OCI-LY1 (cell line): ENCODE measurements around the gene TLE2.
A peak's percentile ranks its signal among the peaks of the same experiment; 100 is the strongest.

Experiments used
- H2AFZ ChIP-seq: fragments of 200-600 bp; sonication (generic), shearing (Covaris generic); 2 replicates; pipeline ENCODE4 v1.6.0; 2014; ENCODE audit warnings: antibody characterized with exemption, mild to moderate bottlenecking, low read length
- H3F3A ChIP-seq: fragments of 200-600 bp; sonication (generic), shearing (Covaris generic); 2 replicates; pipeline ENCODE4 v1.6.0; 2014; ENCODE audit warnings: mild to moderate bottlenecking, antibody characterized with exemption, low read length, moderate library complexity; ENCODE audit not compliant: insufficient read depth
- H3K27ac ChIP-seq: fragments of 200-600 bp; sonication (generic); 2 replicates; pipeline ENCODE4 v1.5.1; 2014; ENCODE audit warnings: low read length, mixed run types, mild to moderate bottlenecking, low read depth; ENCODE audit not compliant: poor library complexity, severe bottlenecking
- H3K27me3 ChIP-seq: fragments of 200-600 bp; sonication (generic); 2 replicates; pipeline ENCODE4 v1.6.0; 2014; ENCODE audit warnings: antibody characterized with exemption, mild to moderate bottlenecking, low read length, moderate library complexity; ENCODE audit not compliant: insufficient read depth
- H3K36me3 ChIP-seq: fragments of 200-600 bp; sonication (generic); 2 replicates; pipeline ENCODE4 v1.6.1; 2014; ENCODE audit warnings: mild to moderate bottlenecking, antibody characterized with exemption, low read length, moderate library complexity, mixed read lengths; ENCODE audit not compliant: insufficient read depth
- H3K4me1 ChIP-seq: fragments of 200-600 bp; sonication (generic); 2 replicates; pipeline ENCODE4 v1.5.1; 2014; ENCODE audit warnings: mild to moderate bottlenecking, low read length, moderate library complexity; ENCODE audit not compliant: insufficient read depth, severe bottlenecking
- H3K4me2 ChIP-seq: fragments of 200-600 bp; sonication (generic), shearing (Covaris generic); 2 replicates; pipeline ENCODE4 v1.6.1; 2014; ENCODE audit warnings: low read length
- H3K4me3 ChIP-seq: fragments of 200-600 bp; sonication (generic); 2 replicates; pipeline ENCODE4 v1.5.1; 2014; ENCODE audit warnings: low read length, low read depth, mild to moderate bottlenecking, mixed read lengths; ENCODE audit not compliant: poor library complexity, severe bottlenecking
- H3K79me2 ChIP-seq: fragments of 200-600 bp; shearing (Covaris generic); 2 replicates; pipeline ENCODE4 v1.6.1; 2016; ENCODE audit warnings: mixed run types, low read length, mixed read lengths; ENCODE audit not compliant: insufficient read depth
- H3K9ac ChIP-seq: fragments of 200-600 bp; sonication (generic), shearing (Covaris generic); 2 replicates; pipeline ENCODE4 v1.6.1; 2014; ENCODE audit warnings: mild to moderate bottlenecking, low read length, mixed read lengths
- H3K9me2 ChIP-seq: fragments of 200-600 bp; sonication (generic), shearing (Covaris generic); 2 replicates; pipeline ENCODE4 v1.6.1; 2014; ENCODE audit warnings: low read depth, mild to moderate bottlenecking, low read length, mixed read lengths
- H3K9me3 ChIP-seq: fragments of 200-600 bp; shearing (Covaris generic); 2 replicates; pipeline ENCODE4 v1.6.1; 2014; ENCODE audit warnings: low read length, mixed read lengths
- H4K20me1 ChIP-seq: fragments of 200-600 bp; sonication (generic), shearing (Covaris generic); 2 replicates; pipeline ENCODE4 v1.6.0; 2016; ENCODE audit warnings: mild to moderate bottlenecking, low read length; ENCODE audit not compliant: insufficient read depth
- CTCF ChIP-seq: fragments of 200-600 bp; sonication (generic), shearing (Covaris generic); IDR thresholded peaks from 2 replicates; pipeline ENCODE4 v1.5.1; 2017; ENCODE audit warnings: mild to moderate bottlenecking, antibody characterized with exemption, low read length, moderate library complexity, mixed read lengths
- EZH2 ChIP-seq: fragments of 200-600 bp; sonication (generic), shearing (Covaris generic); IDR thresholded peaks from 2 replicates; pipeline ENCODE4 v1.8.0; 2017; ENCODE audit warnings: borderline replicate concordance, mixed run types, mild to moderate bottlenecking, antibody characterized with exemption, low read length, moderate library complexity, mixed read lengths

Gene TLE2

DNA sequence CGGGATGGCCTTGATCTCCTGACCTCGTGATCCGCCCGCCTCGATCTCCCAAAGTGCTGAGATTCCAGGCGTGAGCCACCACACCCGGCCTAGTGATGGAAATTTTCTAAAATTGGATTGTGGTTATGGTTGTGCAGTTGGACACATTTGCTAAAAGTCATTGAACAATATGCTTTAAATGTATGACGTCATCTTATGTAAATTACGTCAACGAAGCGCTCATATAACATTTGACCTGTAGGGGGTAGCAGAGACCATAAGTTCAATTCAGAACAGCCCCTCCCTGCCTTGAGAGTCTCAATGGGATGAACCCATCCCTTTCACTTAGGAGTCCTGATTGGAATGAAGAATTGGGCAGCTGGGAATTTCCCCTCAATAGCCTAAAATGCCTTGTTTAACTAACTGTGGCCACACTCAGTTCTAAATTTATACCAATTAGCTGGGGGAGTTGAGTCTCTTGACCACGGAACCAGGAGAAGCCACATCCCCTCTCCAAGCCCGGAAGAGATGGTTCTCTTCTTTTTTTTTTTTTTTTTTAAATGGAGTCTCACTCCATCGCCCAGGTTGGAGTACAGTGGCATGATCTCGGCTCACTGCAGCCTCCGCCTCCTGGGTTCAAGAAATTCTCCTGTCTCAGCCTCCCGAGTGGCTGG is 66.9 kb downstream of the TLE2 start:
- no peaks in the 10 kb centered on the region for H3K79me2 ChIP-seq
- no peaks in the 10 kb centered on the region for H3K36me3 ChIP-seq
- H3K9me3 ChIP-seq: no peaks in the 10 kb centered on the region
- TF ChIP-seq EZH2 (no peak), CTCF (peak; percentile 83)
- no peak overlapping the region for H3K4me2 ChIP-seq
- no peaks in the 10 kb centered on the region for H4K20me1 ChIP-seq
- no peak overlapping the region for H3K9ac ChIP-seq
- H3K9me2 ChIP-seq: no peaks in the 10 kb centered on the region
- H3K4me3 ChIP-seq: no peak overlapping the region
- no peaks in the 10 kb centered on the region for H3K4me1 ChIP-seq
- no peak overlapping the region for H3K27ac ChIP-seq
- H3F3A ChIP-seq: no peaks in the 10 kb centered on the region
- no peaks in the 10 kb centered on the region for H3K27me3 ChIP-seq
- H2AFZ ChIP-seq: no peak overlapping the region

- H3K4me1 ChIP-seq: no peaks in the 10 kb centered on the region
- no peak overlapping the region for H3K9ac ChIP-seq
- no peaks in the 10 kb centered on the region for H3K79me2 ChIP-seq
- no peak overlapping the region for H2AFZ ChIP-seq
- no peaks in the 10 kb centered on the region for H3K27me3 ChIP-seq
- no peaks in the 10 kb centered on the region for H3F3A ChIP-seq
- H3K9me2 ChIP-seq: no peaks in the 10 kb centered on the region
- no peak overlapping the region for H3K4me2 ChIP-seq
- H3K27ac ChIP-seq: no peak overlapping the region
- H3K9me3 ChIP-seq: no peaks in the 10 kb centered on the region
- H4K20me1 ChIP-seq: no peaks in the 10 kb centered on the region
- TF ChIP-seq CTCF (no peak), EZH2 (no peak)
- H3K4me3 ChIP-seq: no peak overlapping the region
- no peaks in the 10 kb centered on the region for H3K36me3 ChIP-seq
Measured at GRCh38 chr19:2960120-2960519, 69.0 kb downstream of the TLE2 start.

GRCh38 chr19:2957160-2957559 is 71.9 kb downstream of the TLE2 start:
- Histone ChIP-seq H3K4me2 (no peak overlapping the region), H3K36me3 (no peaks in the 10 kb centered on the region), H3K27ac (no peak overlapping the region), H3F3A (no peaks in the 10 kb centered on the region), H3K9ac (no peak overlapping the region), H3K9me3 (no peaks in the 10 kb centered on the region), H3K79me2 (no peaks in the 10 kb centered on the region), H3K4me3 (no peak overlapping the region), H4K20me1 (no peaks in the 10 kb centered on the region), H3K4me1 (no peaks in the 10 kb centered on the region), H3K27me3 (no peaks in the 10 kb centered on the region), H2AFZ (no peak overlapping the region), H3K9me2 (no peaks in the 10 kb centered on the region)
- TF ChIP-seq CTCF: no peak
- TF ChIP-seq EZH2: no peak
